H4 (cell line): ENCODE data around the gene S100A14. TPM values are rescaled to one million over a fixed set of nuclear protein-coding genes. Genes with fewer than 3 reads are reported as not detected.
"Not testable (repeated sequence)": the region's sequence is repeated elsewhere in the genome, so short reads cannot be mapped to it uniquely, and the experiment has no call there.

ENCODE experiments used
- DNase-seq: peaks from one replicate; pipeline ENCODE4 v3.0.0-alpha.2; 2015; ENCODE audit warnings: low spot score
- total RNA-seq: library from RNA; depleted of rRNA; stranded (reverse); fragments of >200 nt; shearing (Covaris generic); gene quantifications from 2 replicates; pipeline ENCODE4 v1.2.3, GENCODE V29; 2014

The S100A14 gene
- total RNA-seq, 1 experiment from 2014 or later: not detected

DNA sequence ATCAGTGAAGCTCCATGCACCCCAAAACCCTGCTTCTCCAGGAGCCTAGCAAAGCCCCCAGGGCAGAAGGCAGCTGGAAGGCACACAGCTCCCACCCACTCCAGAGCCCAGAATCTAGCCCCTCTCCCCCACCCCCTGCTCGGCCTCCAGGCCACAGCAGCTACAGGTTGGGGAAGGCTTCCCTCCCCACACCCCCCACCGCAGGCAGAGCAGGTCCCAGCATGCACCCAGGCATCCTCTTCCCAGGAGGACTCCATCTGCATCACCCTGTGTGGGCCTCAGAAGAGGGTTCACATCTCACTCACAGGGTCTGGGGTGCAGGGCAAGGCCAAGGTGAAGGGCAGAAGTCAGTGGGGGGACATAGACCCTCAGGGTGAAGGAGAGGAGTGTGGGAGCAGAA lies 719 bp downstream of the S100A14 start:
- no peak for DNase-seq

- DNase-seq: no peak
Measured at GRCh38 chr1:153614906-153615305, 1.2 kb downstream of the S100A14 start.

- DNase-seq: no peak
Measured at GRCh38 chr1:153614189-153614900, 1.8 kb downstream of the S100A14 start.

GRCh38 chr1:153613406-153613805 lies 2.7 kb downstream of the S100A14 start:
- DNase-seq: no peak

- DNase-seq: no peak
Measured at GRCh38 chr1:153612755-153613331, 3.3 kb downstream of the S100A14 start, which contains the start of gene S100A16. Gene S100A16 (minus strand): TSS chr1:153613137. CDS start chr1:153608151, 4,986 bp downstream.

DNA sequence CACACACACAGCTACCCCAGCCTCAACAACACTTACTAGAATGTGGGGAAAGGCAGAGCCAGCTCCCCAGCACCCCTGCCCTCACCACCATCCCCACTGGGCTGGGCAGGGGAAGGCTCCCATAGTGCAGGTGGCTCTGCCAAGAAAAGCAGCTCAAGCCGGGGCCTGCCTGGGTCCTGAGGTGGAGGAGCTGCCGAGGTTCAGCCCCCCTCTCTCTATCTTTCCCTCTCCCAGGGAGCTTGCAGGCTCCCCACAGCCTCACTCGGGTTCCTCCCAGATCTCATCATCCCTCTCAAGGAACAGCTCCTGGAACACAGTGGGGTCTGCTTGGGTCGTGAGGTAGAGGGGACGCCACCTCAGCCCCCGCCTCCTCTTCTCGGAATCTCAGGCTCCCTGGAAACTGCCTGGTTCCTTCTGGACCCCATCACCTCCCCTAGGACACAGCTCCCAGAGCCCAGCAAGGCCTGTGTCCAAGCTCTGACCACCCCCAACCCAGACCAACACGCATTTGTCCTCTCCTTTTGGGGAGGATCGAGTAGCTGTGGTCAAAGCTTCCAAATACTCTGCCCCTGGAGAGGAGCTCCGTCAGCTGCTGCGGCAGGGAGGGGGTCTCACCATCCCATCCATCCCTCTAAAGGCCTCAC lies 3.9 kb downstream of the S100A14 start:
- no peak for DNase-seq

- no peak for DNase-seq
Measured at GRCh38 chr1:153611356-153611755, 4.8 kb downstream of the S100A14 start.

DNA sequence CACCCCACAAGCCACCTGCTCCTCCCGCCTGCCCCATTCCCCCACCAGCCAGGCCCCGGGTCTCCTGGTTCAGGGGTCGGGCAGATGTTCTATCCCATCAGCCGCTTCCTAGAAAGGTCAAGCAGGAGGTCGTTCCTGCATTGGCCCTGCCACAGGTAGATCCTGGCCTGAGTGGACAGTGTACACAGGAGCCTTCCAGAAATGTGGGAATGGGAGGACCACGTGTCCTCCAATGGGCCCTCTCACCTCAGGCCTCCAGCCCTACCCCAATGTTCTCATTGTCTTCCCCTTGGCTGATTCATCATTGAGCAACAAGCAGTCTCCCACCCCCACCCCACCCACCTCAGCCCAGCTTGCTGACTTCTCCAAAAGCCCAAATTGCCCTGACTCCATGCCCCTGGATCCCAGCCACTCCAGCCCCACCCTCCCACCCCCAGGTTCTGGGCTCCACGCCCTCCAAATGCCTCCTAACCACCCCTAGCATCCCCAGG lies 5.3 kb downstream of the S100A14 start:
- DNase-seq: no peak

DNA sequence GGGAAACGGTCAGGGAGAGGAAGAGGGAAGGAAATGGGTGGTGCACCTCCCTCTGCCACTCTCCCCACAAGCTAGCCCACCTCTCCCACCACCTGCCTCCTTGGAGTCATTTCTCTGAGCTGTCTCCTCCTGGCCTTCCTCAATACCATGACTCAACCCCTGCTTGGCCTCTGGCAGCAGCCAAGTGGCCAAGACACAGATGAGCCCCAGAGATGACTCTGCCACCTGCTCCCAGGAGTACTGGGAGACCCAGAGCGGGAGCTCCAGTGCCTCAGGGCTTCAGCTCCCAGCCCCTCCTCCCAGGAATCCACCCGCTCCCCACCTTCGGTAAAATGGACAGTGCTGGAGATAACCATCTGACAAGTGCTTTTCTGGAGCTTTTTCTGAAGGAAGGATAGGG lies 5.8 kb downstream of the S100A14 start:
- no peak for DNase-seq

- no peak for DNase-seq
Measured at GRCh38 chr1:153609585-153609907, 6.6 kb downstream of the S100A14 start.

- peak; percentile 90 for DNase-seq
Measured at GRCh38 chr1:153608742-153609584, 7.2 kb downstream of the S100A14 start.

DNA sequence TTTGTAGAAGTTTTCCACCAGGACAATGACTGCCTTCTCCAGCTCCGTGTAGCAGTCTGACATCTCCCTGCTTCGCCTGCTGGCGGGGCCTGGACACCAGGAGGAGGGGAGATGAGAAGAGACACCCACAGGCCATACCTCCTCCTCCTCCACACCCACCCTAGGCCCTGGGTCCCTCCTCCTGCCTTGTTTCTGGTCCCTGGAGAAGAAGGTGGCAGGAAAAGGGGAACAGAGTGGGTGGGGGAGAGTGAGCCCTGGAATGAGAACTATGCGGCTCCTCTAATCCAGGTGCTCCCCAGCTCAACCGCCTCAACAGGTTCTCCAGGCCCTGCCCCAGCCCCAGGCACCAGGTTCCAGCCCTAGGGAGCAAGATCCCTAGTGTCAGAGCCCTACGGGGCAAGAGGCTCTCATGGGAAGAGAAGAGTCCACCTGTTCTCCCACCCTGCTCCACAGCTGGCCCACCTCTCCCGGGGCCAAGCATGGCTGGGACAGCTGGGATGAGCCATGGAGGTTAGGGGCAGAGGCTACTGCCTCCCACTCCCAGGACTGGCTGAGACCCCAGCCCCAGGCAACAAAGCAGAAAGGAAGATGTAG lies 7.9 kb downstream of the S100A14 start:
- DNase-seq: no peak

DNA sequence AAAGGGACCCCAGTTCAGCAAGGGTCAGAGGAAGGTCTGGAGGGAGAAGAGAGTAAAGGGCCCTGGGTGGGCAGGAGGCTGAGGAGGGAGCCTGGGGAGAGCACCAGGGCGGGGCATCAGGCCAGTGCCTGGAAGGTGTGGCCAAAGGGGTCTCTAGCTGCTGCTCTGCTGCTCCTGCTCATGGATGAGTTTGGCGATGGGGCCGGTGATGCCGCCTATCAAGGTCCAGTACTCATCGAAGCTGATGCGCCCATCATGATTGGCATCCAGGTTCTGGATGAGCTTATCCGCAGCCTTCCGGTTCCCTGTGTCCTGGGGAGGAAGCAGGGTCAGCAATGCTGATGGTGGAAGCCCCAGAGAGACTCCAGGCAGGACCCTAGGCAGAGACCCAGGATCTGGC lies 8.7 kb downstream of the S100A14 start:
- DNase-seq: no peak

DNA sequence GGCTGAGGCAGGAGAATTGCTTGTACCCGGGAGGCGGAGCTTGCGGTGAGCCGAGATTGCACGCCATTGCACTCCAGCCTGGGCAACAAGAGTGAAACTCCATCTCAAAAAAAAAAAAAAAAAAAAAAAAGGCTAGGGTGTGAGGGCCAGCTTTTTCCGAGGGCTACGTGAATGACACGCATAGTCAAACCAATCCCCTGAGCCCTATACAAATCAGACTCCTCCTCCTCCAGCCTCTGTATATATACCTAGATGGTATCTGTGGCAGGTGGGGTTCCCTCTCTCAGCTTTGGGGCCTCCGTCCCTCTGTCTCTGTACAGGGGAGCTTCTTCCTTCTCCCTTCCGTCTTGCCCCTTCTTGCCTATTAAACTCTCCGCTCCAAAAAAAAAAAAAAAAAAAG lies 9.9 kb downstream of the S100A14 start:
- no peak for DNase-seq

- DNase-seq: no peak
Measured at GRCh38 chr1:153602749-153603148, 13.4 kb downstream of the S100A14 start.

GRCh38 chr1:153599847-153600246 lies 16.3 kb downstream of the S100A14 start:
- DNase-seq: no peak

DNA sequence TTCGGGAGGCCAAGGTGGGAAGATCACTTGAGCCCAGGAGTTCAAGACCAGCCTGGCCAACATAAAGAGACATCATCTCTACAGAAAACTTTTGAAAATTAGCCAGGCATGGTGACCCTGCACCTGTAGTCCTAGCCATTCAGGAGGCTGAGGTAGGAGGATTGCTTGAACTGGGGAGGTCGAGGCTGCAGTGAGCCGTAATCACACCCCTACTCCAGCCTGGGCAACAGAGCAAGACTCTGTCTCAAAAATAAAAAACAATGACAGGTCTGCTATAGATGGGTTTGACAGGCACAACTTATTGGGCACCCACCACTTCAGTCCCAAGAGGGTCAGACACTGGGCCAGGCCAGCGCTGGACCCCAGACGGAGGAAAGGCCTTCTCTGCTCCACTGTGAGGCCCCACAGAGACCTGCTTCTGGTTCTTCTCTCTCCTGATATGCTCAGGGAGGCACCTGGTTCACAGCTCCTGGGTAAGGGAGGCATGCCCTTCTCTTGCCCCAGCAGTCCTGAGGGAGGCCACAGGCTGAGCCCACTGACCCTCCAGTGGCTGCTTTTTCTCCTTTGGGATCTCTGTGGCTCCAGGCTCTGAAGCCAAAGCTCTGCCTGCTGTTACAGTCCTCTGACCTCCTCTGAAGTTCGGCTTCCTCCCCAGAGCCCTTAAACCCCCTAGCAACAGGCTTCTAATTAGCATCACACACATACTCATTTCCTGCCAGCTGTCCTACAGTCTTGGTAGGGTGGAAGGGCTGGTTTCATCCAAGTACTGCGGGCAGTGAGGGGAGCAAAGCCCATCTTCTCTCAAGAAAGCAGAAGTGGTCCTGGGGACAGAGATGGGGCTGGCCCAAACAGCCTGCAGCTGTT lies 17.6 kb downstream of the S100A14 start:
- no peak for DNase-seq

- DNase-seq: no peak
Measured at GRCh38 chr1:153597206-153597605, 18.9 kb downstream of the S100A14 start.

GRCh38 chr1:153592748-153593147 lies 23.4 kb downstream of the S100A14 start:
- DNase-seq: no peak

DNA sequence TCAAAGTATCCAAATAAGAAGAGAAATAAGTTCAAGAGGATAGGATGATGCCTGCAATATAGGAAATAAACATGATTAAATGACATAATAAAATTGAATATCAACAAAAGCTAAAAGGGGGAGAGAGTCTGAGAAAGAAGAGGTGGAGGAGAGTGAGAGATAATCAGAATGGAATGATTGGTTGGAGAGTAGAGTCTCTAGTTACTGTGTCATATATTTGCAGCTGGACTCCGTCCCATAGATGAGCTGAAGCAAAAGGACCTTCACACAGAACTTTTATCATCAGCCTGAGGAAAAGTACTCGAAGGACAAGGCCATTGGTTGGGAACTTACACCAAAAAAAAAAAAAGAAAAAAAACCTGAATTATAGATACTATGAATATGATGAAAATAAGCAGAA lies 27.6 kb downstream of the S100A14 start:
- DNase-seq: no peak

DNA sequence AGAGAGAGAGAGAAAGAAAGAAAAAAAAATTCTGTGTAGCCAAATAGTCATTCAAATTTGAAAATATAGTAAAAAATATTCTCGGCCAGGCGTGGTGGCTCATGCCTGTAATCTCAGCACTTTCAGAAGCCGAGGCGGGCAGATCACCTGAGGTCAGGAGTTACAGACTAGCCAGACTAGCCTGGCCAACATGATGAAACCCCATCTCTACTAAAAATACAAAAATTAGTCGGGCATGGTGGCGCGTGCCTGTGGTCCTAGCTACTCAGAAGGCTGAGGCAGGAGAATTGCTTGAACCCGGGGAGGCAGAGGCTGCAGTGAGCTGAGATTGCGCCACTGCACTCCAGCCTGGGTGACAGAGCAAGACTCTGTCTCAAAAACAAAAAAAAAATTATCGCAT lies 28.1 kb downstream of the S100A14 start:
- not testable (repeated sequence) for DNase-seq
